Measurements from ENCODE around the gene KIF3C. TPM values are rescaled to one million over a fixed set of nuclear protein-coding genes. Genes with fewer than 3 reads are reported as not detected.
A peak's percentile ranks its signal among the peaks of the same experiment; 100 is the strongest.
"Not testable (repeated sequence)": the region's sequence is repeated elsewhere in the genome, so short reads cannot be mapped to it uniquely, and the experiment has no call there.

The KIF3C gene
- total and polyA plus RNA-seq, 2 experiments from 2014 or later = 5.4 to 5.6 TPM

DNA sequence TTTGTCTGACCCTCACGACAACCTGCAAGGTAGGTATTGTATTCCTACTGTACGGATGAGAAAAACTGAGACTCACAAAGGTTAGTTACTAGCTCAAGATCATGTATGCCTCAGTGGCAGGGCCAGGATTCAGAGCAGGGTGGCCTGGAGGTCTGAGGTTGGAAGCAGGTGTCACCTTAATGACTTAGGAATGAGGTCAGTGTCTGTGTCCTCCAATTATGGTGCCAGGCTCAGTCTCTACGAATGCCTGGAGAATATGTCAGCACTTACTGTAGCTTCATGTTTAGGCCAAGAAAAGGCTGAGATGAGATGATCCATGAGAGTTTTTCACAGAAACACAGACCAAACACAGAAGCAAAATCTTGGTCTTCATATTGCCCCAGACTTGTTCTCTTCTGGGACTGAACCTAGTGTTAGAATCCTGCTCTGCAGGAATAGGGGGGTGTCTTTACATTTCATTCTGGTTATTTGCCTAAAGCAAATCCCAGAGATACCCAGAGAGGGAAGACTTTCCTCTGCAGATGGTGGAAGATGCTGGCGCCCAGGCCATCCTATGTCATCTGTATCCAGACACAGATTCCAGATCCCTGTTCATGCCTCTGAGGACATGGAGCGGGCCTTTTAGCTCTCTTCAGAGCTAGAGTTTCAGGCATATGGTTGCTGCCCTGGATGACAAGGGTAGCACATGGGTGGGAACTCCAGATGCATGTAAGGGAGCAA, 35.3 kb upstream of the KIF3C start:
- H3K27ac ChIP-seq = no peak overlapping the region
- H3K9me3 ChIP-seq (ENCODE audit: low read depth) = no peaks in the 10 kb centered on the region
- TF ChIP-seq, protein P1, sequence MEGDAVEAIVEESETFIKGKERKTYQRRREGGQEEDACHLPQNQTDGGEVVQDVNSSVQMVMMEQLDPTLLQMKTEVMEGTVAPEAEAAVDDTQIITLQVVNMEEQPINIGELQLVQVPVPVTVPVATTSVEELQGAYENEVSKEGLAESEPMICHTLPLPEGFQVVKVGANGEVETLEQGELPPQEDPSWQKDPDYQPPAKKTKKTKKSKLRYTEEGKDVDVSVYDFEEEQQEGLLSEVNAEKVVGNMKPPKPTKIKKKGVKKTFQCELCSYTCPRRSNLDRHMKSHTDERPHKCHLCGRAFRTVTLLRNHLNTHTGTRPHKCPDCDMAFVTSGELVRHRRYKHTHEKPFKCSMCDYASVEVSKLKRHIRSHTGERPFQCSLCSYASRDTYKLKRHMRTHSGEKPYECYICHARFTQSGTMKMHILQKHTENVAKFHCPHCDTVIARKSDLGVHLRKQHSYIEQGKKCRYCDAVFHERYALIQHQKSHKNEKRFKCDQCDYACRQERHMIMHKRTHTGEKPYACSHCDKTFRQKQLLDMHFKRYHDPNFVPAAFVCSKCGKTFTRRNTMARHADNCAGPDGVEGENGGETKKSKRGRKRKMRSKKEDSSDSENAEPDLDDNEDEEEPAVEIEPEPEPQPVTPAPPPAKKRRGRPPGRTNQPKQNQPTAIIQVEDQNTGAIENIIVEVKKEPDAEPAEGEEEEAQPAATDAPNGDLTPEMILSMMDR (IDR thresholded peaks at IDR 0.05; ENCODE audit: low read depth, low read length) = no peak
- no peak overlapping the region for H3K4me3 ChIP-seq
- peaks cover 89% of the 10 kb centered on the region for H3K27me3 ChIP-seq
- no peaks in the 10 kb centered on the region for H3K36me3 ChIP-seq
- no peak for DNase-seq (ENCODE audit: low read depth in 1 of 2, low spot score in 1 of 2)
- H3K4me1 ChIP-seq (ENCODE audit: low read depth) = no peaks in the 10 kb centered on the region

DNA sequence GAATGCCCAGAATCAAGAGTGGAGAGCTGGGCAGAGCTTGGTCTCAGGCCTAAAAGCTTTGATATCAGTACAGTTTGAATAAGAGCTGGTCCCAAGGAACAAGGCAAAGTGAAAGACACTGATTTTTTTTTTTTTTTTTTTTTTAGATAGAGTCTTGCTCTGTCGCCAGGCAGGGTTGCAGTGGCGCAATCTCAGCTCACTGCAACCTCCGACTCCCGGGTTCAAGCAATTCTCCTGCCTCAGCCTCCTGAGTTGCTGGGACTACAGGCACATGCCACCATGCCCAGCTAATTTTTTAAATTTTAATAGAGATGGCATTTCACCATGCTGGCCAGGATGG, 34.4 kb upstream of the KIF3C start:
- not testable (repeated sequence) for H3K36me3 ChIP-seq; H3K9me3 ChIP-seq (ENCODE audit: low read depth); H3K4me3 ChIP-seq; H3K4me1 ChIP-seq (ENCODE audit: low read depth); H3K27ac ChIP-seq; DNase-seq (ENCODE audit: low read depth in 1 of 2, low spot score in 1 of 2)
- H3K27me3 ChIP-seq = peaks cover 81% of the 10 kb centered on the region

DNA sequence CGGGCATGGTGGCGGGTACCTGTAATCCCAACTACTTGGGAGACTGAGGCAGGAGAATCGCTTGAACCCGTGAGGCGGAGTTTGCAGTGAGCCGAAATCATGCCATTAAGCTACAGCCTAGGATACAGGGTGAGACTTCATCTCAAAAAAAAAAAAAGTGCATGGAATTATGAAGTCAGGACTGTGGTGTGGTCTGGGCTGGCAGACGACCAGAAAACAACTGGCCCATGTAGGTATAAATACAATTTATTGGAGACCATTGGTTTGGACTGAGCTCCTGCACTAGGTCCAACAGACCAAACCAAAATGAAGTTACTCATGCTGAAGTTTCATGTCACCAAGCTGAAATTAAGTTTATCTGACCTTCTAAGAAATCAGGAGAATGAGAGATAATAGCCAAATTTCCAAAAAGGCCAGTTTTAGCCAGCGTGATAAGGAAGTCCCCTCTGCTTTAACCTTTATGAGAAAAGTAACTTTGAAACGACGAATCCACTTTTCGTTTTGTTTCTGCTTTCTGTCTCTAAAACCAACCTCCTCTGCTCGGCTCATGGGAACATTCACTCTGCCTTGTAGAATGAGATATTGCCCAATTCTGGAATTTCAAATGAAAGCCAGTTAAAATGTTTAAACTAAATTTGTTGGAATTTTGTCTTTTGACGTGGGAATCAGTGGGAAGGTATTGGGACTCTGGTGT, 33.9 kb upstream of the KIF3C start:
- no peaks in the 10 kb centered on the region for H3K36me3 ChIP-seq
- DNase-seq (ENCODE audit: low read depth in 1 of 2, low spot score in 1 of 2) = peak in 1 of 2 donors; percentile 55
- no peak overlapping the region for H3K27ac ChIP-seq
- no peak overlapping the region for H3K4me3 ChIP-seq
- H3K4me1 ChIP-seq (ENCODE audit: low read depth) = no peaks in the 10 kb centered on the region
- no peaks in the 10 kb centered on the region for H3K9me3 ChIP-seq (ENCODE audit: low read depth)
- TF ChIP-seq, protein P1 (IDR thresholded peaks at IDR 0.05; ENCODE audit: low read depth, low read length) = no peak
- H3K27me3 ChIP-seq = peaks cover 81% of the 10 kb centered on the region

DNA sequence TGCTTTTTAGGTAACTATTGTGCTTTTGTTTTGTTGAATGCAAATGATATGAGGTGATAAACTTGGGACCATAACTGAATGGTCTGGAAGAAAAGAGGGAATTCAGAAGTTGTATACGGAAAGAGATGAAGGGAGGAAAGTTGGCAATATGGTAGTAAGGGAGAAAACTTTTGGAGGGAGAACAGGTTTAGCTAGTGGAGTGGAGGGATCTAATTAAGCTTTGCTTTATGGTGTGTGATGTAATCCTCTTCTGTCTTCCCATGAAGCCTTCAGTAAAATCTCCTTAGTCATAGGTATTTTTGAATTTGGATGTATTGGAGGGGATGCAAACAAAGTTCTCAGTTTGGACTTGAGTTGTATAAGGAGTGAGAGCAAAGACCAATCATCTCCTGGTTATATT, 31.4 kb upstream of the KIF3C start:
- Histone ChIP-seq H3K36me3 (no peaks in the 10 kb centered on the region), H3K9me3 (ENCODE audit: low read depth) (no peaks in the 10 kb centered on the region), H3K4me1 (ENCODE audit: low read depth) (no peaks in the 10 kb centered on the region), H3K4me3 (no peak overlapping the region), H3K27ac (no peak overlapping the region), H3K27me3 (peaks cover 72% of the 10 kb centered on the region)
- no peak for DNase-seq (ENCODE audit: low read depth in 1 of 2, low spot score in 1 of 2)
- TF ChIP-seq, protein P1 (IDR thresholded peaks at IDR 0.05; ENCODE audit: low read depth, low read length) = no peak

DNA sequence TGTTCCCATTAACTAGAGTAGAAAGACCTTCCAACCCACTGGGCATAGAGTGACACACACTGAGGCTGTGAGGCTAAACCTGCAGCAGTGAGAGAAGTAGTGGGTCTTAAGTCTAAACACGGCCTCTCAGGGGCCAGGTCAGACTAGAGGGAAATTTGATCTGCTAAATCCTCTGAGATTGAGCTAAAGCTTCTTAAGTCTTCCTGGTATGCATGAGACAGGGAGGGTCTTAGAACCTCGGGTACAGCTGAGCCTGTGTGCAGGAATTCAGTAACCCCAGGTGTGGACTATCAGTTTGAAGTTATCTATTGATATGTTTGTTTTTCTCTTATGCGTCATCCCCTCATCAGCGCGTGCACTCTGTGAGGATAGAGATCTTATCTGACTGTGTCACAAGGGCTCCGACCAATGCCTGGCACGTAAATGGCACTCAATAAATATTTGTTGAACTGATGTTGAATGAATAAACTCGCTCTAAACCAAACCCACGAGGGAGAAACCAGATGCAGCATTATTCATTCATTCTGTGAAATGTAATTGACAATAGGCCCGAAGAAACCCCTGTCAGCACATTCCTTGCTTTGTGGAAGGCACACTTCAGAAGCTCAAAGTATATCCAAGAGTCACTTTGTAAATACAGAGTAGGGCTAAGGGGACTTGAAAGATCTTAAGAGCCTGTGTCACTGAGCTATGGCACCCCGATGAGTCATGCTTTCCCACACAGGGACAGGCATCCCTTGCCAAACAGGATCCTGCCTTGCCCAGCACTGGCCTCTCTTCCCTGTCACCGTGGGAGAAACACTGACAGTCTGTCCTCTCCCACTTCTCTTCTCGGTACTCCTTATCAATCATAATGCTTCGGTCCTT, 29.9 kb upstream of the KIF3C start:
- H3K27me3 ChIP-seq = peaks cover 72% of the 10 kb centered on the region
- H3K27ac ChIP-seq = no peak overlapping the region
- no peak overlapping the region for H3K4me3 ChIP-seq
- H3K9me3 ChIP-seq (ENCODE audit: low read depth) = no peaks in the 10 kb centered on the region
- no peaks in the 10 kb centered on the region for H3K4me1 ChIP-seq (ENCODE audit: low read depth)
- peak; percentile 30 to 83 for DNase-seq (ENCODE audit: low read depth in 1 of 2, low spot score in 1 of 2)
- H3K36me3 ChIP-seq = no peaks in the 10 kb centered on the region
- TF ChIP-seq, protein P1 (IDR thresholded peaks at IDR 0.05; ENCODE audit: low read depth, low read length) = no peak
